GM12872 (cell line): ENCODE measurements around the gene SLC35E4.

Experiments used
- TF ChIP-seq, protein P1 (sequence below): IDR thresholded peaks from 3 replicates; pipeline ENCODE4 v1.5.1; 2011; ENCODE audit warnings: low read depth, mild to moderate bottlenecking, low read length, moderate library complexity; ENCODE audit not compliant: insufficient read depth

SLC35E4 gene

DNA sequence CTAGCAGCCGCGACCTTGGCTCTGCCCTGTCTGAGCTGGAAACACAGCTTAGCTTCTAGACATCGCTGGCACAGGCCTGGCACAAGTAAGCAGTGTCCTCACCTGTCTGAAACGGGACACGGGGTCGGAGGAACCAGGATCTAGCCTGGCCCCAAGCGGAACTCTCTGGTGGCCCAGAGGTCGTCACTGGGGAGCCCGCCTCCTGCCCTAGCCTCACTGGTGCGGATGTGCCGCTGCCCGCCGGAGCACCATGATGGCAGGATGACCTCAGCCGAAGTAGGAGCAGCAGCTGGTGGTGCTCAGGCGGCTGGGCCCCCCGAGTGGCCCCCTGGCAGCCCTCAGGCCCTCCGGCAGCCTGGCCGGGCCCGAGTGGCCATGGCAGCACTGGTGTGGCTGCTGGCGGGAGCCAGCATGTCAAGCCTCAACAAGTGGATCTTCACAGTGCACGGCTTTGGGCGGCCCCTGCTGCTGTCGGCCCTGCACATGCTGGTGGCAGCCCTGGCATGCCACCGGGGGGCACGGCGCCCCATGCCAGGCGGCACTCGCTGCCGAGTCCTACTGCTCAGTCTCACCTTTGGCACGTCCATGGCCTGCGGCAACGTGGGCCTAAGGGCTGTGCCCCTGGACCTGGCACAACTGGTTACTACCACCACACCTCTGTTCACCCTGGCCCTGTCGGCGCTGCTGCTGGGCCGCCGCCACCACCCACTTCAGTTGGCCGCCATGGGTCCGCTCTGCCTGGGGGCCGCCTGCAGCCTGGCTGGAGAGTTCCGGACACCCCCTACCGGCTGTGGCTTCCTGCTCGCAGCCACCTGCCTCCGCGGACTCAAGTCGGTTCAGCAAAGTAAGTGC is 871 bp downstream of the SLC35E4 start:
- TF ChIP-seq, protein P1, sequence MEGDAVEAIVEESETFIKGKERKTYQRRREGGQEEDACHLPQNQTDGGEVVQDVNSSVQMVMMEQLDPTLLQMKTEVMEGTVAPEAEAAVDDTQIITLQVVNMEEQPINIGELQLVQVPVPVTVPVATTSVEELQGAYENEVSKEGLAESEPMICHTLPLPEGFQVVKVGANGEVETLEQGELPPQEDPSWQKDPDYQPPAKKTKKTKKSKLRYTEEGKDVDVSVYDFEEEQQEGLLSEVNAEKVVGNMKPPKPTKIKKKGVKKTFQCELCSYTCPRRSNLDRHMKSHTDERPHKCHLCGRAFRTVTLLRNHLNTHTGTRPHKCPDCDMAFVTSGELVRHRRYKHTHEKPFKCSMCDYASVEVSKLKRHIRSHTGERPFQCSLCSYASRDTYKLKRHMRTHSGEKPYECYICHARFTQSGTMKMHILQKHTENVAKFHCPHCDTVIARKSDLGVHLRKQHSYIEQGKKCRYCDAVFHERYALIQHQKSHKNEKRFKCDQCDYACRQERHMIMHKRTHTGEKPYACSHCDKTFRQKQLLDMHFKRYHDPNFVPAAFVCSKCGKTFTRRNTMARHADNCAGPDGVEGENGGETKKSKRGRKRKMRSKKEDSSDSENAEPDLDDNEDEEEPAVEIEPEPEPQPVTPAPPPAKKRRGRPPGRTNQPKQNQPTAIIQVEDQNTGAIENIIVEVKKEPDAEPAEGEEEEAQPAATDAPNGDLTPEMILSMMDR: no peak

DNA sequence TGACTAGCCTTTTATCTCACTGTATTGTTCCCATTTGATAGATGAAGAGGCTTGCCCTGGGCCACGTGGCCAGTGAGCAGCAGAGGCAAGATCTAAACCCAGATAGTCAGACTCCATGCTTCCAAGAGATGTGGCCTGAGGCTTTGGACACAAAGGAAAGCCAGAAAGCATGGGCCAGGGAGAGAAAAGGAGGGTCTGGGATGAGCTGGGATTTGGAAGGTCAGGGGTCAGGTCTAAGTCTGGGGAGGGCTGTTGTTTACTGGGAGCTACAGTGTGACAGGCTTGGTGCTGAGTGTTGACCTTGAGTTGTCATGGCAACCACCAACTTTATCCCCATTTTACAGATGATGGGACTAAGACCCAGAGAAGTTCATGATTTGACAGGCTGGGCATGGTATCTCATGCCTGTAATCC is 2.1 kb downstream of the SLC35E4 start:
- TF ChIP-seq, protein P1: no peak

DNA sequence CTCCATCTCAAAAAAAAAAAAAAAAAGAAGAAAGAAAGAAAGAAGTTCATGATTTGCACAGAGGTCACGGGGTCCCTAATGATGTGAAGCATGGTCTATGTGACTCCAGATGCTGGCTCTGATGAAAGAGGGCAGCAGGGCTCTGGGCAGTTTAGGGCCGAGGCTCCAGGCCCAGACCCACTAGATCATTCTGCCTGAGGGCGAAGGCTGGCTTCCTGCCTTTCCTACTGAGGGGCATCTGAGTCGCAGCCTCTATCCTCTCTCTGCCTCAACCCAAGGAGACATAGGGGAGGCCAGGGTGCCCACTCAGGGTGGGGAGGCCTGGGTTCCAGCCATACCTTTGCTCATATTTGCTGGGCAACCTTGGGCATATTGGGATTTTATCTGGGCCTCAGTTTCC is 4.8 kb downstream of the SLC35E4 start:
- TF ChIP-seq, protein P1: no peak

DNA sequence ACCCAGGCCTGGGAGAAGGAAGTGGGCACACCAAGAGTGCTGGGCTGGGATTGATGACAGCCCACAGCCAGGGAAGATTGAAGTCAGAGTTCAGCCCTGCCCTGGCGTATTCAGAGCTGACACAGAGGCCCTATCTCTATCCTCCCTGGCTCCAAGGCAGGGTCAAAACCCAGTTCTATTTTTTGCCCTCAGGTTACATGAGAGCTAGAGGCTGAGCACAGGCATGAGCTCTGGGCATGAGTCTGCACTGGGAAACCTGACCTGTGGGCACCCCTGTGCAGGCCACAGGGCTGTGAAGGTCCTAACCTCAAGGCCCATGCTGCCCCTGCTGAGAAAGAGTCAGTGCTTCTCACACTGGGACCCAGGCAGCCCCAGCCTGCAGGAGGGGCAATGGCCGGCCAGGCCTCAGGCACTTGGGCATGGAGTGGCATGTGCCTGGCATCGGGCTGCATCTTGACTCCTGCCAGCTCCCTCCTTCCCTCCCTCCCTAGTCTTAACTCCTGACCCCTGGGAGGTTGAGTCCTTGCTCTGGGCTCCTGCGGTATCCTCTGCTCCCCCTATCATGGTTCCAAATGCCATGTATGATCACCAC is 5.4 kb downstream of the SLC35E4 start:
- TF ChIP-seq, protein P1: no peak

DNA sequence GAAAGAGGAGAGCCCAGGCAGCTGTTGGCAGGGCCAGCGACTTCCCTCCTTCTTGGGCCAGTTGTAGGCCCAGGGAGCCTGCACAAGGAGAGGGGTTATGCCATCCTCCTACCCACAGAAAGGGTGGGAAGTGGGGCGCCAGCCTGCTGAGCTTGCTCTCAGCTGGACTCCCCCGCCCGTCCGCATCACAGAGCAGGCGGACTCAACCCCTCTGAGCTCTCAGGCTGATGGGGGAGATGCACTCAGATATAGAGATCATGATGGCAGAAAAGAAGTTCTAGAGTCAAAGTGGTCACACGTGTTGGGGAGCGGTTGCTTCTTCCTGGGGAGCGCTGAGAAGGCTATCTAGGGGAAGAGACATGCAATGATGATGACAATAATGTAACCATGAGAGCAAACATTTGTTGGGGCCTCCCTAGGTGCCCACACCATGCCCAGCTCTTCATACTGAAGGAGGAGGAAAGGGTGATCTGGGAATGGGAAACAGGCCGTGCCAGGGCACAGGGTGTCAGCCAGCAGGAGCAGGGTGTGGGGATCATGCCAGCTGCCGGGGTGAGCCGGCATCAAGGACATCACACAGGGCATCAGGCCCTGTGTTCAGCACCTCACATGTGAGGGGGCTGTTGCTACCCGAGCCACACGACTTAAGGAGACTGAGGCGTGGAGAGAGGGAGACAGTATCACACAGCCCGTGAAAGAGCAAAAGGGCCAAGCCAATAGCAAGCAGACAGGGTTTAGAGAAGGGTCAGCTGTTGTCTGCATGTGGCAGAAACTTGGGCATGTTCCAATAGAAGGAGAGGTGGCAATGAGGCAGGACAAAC is 7.7 kb downstream of the SLC35E4 start:
- TF ChIP-seq, protein P1: no peak

DNA sequence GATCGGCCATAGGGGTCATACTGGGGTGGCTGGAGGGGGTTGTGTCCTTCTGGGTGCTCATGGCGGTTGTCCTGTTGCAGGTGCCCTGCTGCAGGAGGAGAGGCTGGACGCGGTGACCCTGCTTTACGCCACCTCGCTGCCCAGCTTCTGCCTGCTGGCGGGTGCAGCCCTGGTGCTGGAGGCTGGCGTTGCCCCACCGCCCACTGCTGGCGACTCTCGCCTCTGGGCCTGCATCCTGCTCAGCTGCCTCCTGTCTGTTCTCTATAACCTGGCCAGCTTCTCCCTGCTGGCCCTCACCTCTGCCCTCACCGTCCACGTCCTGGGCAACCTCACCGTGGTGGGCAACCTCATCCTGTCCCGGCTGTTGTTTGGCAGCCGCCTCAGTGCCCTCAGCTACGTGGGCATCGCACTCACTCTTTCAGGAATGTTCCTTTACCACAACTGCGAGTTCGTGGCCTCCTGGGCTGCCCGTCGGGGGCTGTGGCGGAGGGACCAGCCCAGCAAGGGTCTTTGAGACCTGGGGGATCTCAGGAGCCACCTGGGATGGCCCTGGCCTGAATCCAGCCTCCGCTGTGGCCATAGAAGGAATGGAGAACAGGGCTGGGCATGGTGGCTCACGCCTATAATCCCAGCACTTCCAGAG is 11.1 kb downstream of the SLC35E4 start:
- TF ChIP-seq, protein P1: no peak

DNA sequence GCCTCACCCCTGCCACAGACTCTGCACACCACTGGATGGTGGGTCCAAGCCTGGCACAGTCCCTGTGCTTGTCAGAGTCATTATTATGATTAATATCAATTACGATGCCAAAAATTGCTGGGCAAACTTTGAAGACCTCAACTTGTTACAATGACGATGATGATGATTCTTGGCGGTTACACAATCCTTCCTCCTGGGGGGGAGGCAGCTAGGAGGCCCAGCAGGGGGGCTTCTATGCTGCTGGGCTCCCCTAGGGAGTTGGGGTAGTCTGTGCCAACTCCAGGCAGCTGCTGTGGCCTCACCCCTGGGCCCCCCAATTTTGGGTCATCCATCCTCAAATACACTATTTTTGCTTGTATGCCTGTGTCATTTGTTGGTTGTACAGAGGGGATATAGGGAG is 12.0 kb downstream of the SLC35E4 start:
- TF ChIP-seq, protein P1: no peak
